HFFc6 (cell line): ENCODE results near the gene SMYD5. TPM values are rescaled to one million over a fixed set of nuclear protein-coding genes. Genes with fewer than 3 reads are reported as not detected.

ENCODE experiments used
- DNase-seq: peaks from one replicate; pipeline ENCODE4 v3.0.0-alpha.2; 2018
- H3K27ac Mint-ChIP-seq: 2 replicates; pipeline ENCODE4 v1.8.0; 2020; ENCODE audit warnings: mild to moderate bottlenecking, mixed read lengths
- H3K27me3 Mint-ChIP-seq: 2 replicates; pipeline ENCODE4 v1.8.0; 2021; ENCODE audit warnings: mild to moderate bottlenecking, moderate library complexity, mixed read lengths; ENCODE audit not compliant: insufficient read depth
- H3K36me3 Mint-ChIP-seq: 2 replicates; pipeline ENCODE4 v1.8.0; 2021; ENCODE audit warnings: low read depth, mixed read lengths
- H3K4me1 Mint-ChIP-seq: 2 replicates; pipeline ENCODE4 v1.8.0; 2020; ENCODE audit warnings: low read depth, mixed read lengths
- H3K4me3 Mint-ChIP-seq: 2 replicates; pipeline ENCODE4 v1.8.0; 2020; ENCODE audit warnings: mild to moderate bottlenecking, moderate library complexity, mixed read lengths
- H3K9me3 Mint-ChIP-seq: 2 replicates; pipeline ENCODE4 v1.8.0; 2020; ENCODE audit warnings: mild to moderate bottlenecking, mixed read lengths
- CTCF ChIP-seq: fragments of 200-600 bp; sonication (generic); IDR thresholded peaks from 2 replicates; pipeline ENCODE4 v1.5.0; 2021; ENCODE audit warnings: antibody characterized with exemption, mild to moderate bottlenecking
- total RNA-seq, 6 experiments: library from RNA; stranded (reverse); fragmentation: NEBNext Ultra II Directional; extraction: Animal tissue kit (Norgen Biotek cat#: 25700); gene quantifications; 2 replicates in 1 of 6; 3 replicates in 5 of 6; pipeline ENCODE4 v1.2.3, GENCODE V29; 2021

SMYD5 gene
- total RNA-seq, 6 experiments from 2014 or later = 19.3 to 27.6 (median 24.4) TPM

- no peak for TF ChIP-seq CTCF
- Mint-ChIP-seq H3K27ac (peak within 1 kb of the TSS; percentile 96), H3K9me3 (no peaks in the 10 kb centered on the region), H3K4me1 (peaks cover 33% of the 10 kb centered on the region), H3K36me3 (peaks cover 14% of the 10 kb centered on the region), H3K4me3 (peak within 1 kb of the TSS; percentile 100), H3K27me3 (peaks cover 3% of the 10 kb centered on the region; the same call in 1 of the 2 replicates)
- DNase-seq = peak; percentile 100
Observed at GRCh38 chr2:73233154-73233931, 19.3 kb downstream of the SMYD5 start, which contains the start of gene PRADC1. PRADC1 (minus strand) TSS chr2:73233239; CDS start chr2:73233160, 79 bp downstream.

- peaks cover 3% of the 10 kb centered on the region; the same call in 1 of the 2 replicates for H3K27me3 Mint-ChIP-seq
- H3K4me3 Mint-ChIP-seq = peak within 1 kb of the TSS; percentile 100
- H3K4me1 Mint-ChIP-seq = peaks cover 42% of the 10 kb centered on the region
- TF ChIP-seq CTCF = no peak
- no peaks in the 10 kb centered on the region for H3K9me3 Mint-ChIP-seq
- peak within 1 kb of the TSS; percentile 96 for H3K27ac Mint-ChIP-seq
- peaks cover 14% of the 10 kb centered on the region for H3K36me3 Mint-ChIP-seq
- peak; percentile 89 for DNase-seq
Observed at GRCh38 chr2:73233932-73234832, 20.1 kb downstream of the SMYD5 start, which contains the start of gene CCT7. CCT7 (plus strand) TSS chr2:73234308; CDS start chr2:73234379, 71 bp downstream.

- Mint-ChIP-seq H3K27ac (peak overlapping the region; percentile 96), H3K4me3 (peak overlapping the region; percentile 100), H3K27me3 (peaks cover 2% of the 10 kb centered on the region; the same call in 1 of the 2 replicates), H3K36me3 (peaks cover 14% of the 10 kb centered on the region), H3K4me1 (peaks cover 52% of the 10 kb centered on the region), H3K9me3 (no peaks in the 10 kb centered on the region)
- TF ChIP-seq CTCF = no peak
- DNase-seq = no peak
Observed at GRCh38 chr2:73235315-73236028, 21.4 kb downstream of the SMYD5 start.

GRCh38 chr2:73237168-73237567 lies 23.1 kb downstream of the SMYD5 start:
- H3K27me3 Mint-ChIP-seq = peaks cover 1% of the 10 kb centered on the region; the same call in 1 of the 2 replicates
- H3K27ac Mint-ChIP-seq = peak overlapping the region; percentile 2; the same call in 1 of the 2 replicates
- no peak for TF ChIP-seq CTCF
- H3K36me3 Mint-ChIP-seq = peaks cover 14% of the 10 kb centered on the region
- no peak for DNase-seq
- no peak overlapping the region for H3K4me3 Mint-ChIP-seq
- H3K4me1 Mint-ChIP-seq = peaks cover 51% of the 10 kb centered on the region
- H3K9me3 Mint-ChIP-seq = no peaks in the 10 kb centered on the region

GRCh38 chr2:73238149-73238548 lies 24.1 kb downstream of the SMYD5 start:
- peaks cover 52% of the 10 kb centered on the region for H3K4me1 Mint-ChIP-seq
- peaks cover 20% of the 10 kb centered on the region for H3K36me3 Mint-ChIP-seq
- TF ChIP-seq CTCF = no peak
- peaks cover 1% of the 10 kb centered on the region; the same call in 1 of the 2 replicates for H3K27me3 Mint-ChIP-seq
- no peak overlapping the region for H3K4me3 Mint-ChIP-seq
- no peaks in the 10 kb centered on the region for H3K9me3 Mint-ChIP-seq
- DNase-seq = no peak
- H3K27ac Mint-ChIP-seq = peak overlapping the region; percentile 71
